DND-41 (cell line): ENCODE results near the gene TEX44.

ENCODE experiments used
- EZH2 ChIP-seq: IDR thresholded peaks from 3 replicates; pipeline ENCODE4 v1.6.1; 2012; ENCODE audit warnings: borderline replicate concordance, low read depth, mild to moderate bottlenecking, moderate library complexity, low read length, inconsistent platforms; ENCODE audit not compliant: severe bottlenecking
- TF ChIP-seq, protein P1 (sequence below): IDR thresholded peaks from 2 replicates; pipeline ENCODE4 v1.5.1; 2012; ENCODE audit warnings: borderline replicate concordance, low read length, moderate library complexity, mild to moderate bottlenecking; ENCODE audit not compliant: poor library complexity, severe bottlenecking; ENCODE audit errors: extremely low read depth

DNA sequence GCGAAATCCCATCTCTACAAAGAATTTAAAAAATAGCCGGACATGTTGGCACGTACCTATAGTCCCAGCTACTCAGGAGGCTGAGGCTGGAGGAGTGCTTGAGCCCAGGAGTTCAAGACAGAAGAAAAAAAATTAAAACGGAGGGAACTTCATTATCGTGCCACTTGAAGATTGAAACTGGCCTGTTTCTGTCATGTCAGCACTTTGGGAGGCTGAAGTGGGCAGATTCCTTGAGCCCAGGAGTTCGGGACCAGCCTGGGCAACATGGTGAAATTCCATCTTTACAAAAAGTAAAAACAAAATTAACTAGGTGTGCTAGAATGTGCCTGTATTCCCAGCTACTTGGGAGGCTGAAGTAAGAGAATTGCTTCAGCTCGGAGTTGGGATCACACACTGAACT, 3.0 kb upstream of the TEX44 start:
- TF ChIP-seq, protein P1, sequence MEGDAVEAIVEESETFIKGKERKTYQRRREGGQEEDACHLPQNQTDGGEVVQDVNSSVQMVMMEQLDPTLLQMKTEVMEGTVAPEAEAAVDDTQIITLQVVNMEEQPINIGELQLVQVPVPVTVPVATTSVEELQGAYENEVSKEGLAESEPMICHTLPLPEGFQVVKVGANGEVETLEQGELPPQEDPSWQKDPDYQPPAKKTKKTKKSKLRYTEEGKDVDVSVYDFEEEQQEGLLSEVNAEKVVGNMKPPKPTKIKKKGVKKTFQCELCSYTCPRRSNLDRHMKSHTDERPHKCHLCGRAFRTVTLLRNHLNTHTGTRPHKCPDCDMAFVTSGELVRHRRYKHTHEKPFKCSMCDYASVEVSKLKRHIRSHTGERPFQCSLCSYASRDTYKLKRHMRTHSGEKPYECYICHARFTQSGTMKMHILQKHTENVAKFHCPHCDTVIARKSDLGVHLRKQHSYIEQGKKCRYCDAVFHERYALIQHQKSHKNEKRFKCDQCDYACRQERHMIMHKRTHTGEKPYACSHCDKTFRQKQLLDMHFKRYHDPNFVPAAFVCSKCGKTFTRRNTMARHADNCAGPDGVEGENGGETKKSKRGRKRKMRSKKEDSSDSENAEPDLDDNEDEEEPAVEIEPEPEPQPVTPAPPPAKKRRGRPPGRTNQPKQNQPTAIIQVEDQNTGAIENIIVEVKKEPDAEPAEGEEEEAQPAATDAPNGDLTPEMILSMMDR, result no peak
- no peak for TF ChIP-seq EZH2
